ENCODE results near the gene RFX4.

Gene RFX4

GRCh38 chr12:106657488-106657887, 74.7 kb downstream of the RFX4 start:
- no peak overlapping the region for H3K14ac ChIP-seq (ENCODE audit: low read length in 2 of 2)
- 73% methylated on average over 1 of the region's 3 CpGs for WGBS
- no peak overlapping the region for H4K91ac ChIP-seq (ENCODE audit: low read length)
- no peak overlapping the region for H3K18ac ChIP-seq (ENCODE audit: low read depth in 1 of 2, low read length in 2 of 2)
- no peak overlapping the region for H2BK5ac ChIP-seq (ENCODE audit: low read depth, low read length, poor library complexity, severe bottlenecking)
- no peak overlapping the region for H3K4me3 ChIP-seq (ENCODE audit: insufficient read depth in 1 of 2, low read depth in 1 of 2, low read length in 2 of 2)
- no peaks in the 10 kb centered on the region for H3K4me1 ChIP-seq (ENCODE audit: control insufficient read depth, insufficient read depth, low read depth, low read length)
- no peak overlapping the region for H2BK120ac ChIP-seq (ENCODE audit: low read depth, low read length)
- DNase-seq, result no peak
- H3K4me2 ChIP-seq (ENCODE audit: low read length, poor library complexity, severe bottlenecking), result no peak overlapping the region
- H3K9me3 ChIP-seq (ENCODE audit: control insufficient read depth, low read length), result peaks cover 34% of the 10 kb centered on the region
- H3K23ac ChIP-seq (ENCODE audit: low read length in 2 of 2), result no peak overlapping the region
- H2AK5ac ChIP-seq (ENCODE audit: low read length, severe bottlenecking), result no peak overlapping the region
- H3K9ac ChIP-seq (ENCODE audit: low read length), result no peak overlapping the region
- no peak overlapping the region for H2AFZ ChIP-seq (ENCODE audit: low read depth, low read length)
- no peak overlapping the region for H4K8ac ChIP-seq (ENCODE audit: low read length)
- H3K27ac ChIP-seq (ENCODE audit: low read length, poor library complexity, severe bottlenecking), result no peak overlapping the region
- no peak overlapping the region for H2BK12ac ChIP-seq (ENCODE audit: low read length in 2 of 2)
- no peak overlapping the region for H3K4ac ChIP-seq (ENCODE audit: low read depth in 1 of 2, low read length in 2 of 2)
- H2BK15ac ChIP-seq (ENCODE audit: low read depth, poor library complexity, severe bottlenecking), result no peak overlapping the region
- no peaks in the 10 kb centered on the region for H3K36me3 ChIP-seq (ENCODE audit: control insufficient read depth in 1 of 2, insufficient read depth in 2 of 2, low read depth in 1 of 2, low read length in 2 of 2)
- peaks cover 8 to 23% of the 10 kb centered on the region in 2 experiments for H3K27me3 ChIP-seq (ENCODE audit: control insufficient read depth in 1 of 2, insufficient read depth in 1 of 2, low read length in 2 of 2)
- no peaks in the 10 kb centered on the region for H3K79me1 ChIP-seq (replicated peaks; ENCODE audit: low read length, poor library complexity, severe bottlenecking)

GRCh38 chr12:106663385-106663784, 80.6 kb downstream of the RFX4 start:
- H2BK5ac ChIP-seq (ENCODE audit: low read depth, low read length, poor library complexity, severe bottlenecking), result no peak overlapping the region
- no peaks in the 10 kb centered on the region for H3K4me1 ChIP-seq (ENCODE audit: control insufficient read depth, insufficient read depth, low read depth, low read length)
- H3K23ac ChIP-seq (ENCODE audit: low read length in 2 of 2), result no peak overlapping the region
- no peaks in the 10 kb centered on the region for H3K36me3 ChIP-seq (ENCODE audit: control insufficient read depth in 1 of 2, insufficient read depth in 2 of 2, low read depth in 1 of 2, low read length in 2 of 2)
- H3K79me1 ChIP-seq (replicated peaks; ENCODE audit: low read length, poor library complexity, severe bottlenecking), result no peaks in the 10 kb centered on the region
- H2AK5ac ChIP-seq (ENCODE audit: low read length, severe bottlenecking), result no peak overlapping the region
- H2AFZ ChIP-seq (ENCODE audit: low read depth, low read length), result no peak overlapping the region
- H4K91ac ChIP-seq (ENCODE audit: low read length), result no peak overlapping the region
- H3K4me2 ChIP-seq (ENCODE audit: low read length, poor library complexity, severe bottlenecking), result no peak overlapping the region
- DNase-seq, result no peak
- no peak overlapping the region for H2BK15ac ChIP-seq (ENCODE audit: low read depth, poor library complexity, severe bottlenecking)
- H2BK12ac ChIP-seq (ENCODE audit: low read length in 2 of 2), result no peak overlapping the region
- H3K18ac ChIP-seq (ENCODE audit: low read depth in 1 of 2, low read length in 2 of 2), result no peak overlapping the region
- H3K9ac ChIP-seq (ENCODE audit: low read length), result no peak overlapping the region
- no peak overlapping the region for H3K4ac ChIP-seq (ENCODE audit: low read depth in 1 of 2, low read length in 2 of 2)
- H3K27ac ChIP-seq (ENCODE audit: low read length, poor library complexity, severe bottlenecking), result no peak overlapping the region
- no peak overlapping the region for H2BK120ac ChIP-seq (ENCODE audit: low read depth, low read length)
- H3K27me3 ChIP-seq (ENCODE audit: control insufficient read depth in 1 of 2, insufficient read depth in 1 of 2, low read length in 2 of 2), result peaks cover 5 to 18% of the 10 kb centered on the region in 2 experiments
- H4K8ac ChIP-seq (ENCODE audit: low read length), result no peak overlapping the region
- no peak overlapping the region for H3K14ac ChIP-seq (ENCODE audit: low read length in 2 of 2)
- H3K4me3 ChIP-seq (ENCODE audit: insufficient read depth in 1 of 2, low read depth in 1 of 2, low read length in 2 of 2), result no peak overlapping the region
- WGBS, result 40% methylated on average over 1 of the region's 2 CpGs
- peaks cover 49% of the 10 kb centered on the region for H3K9me3 ChIP-seq (ENCODE audit: control insufficient read depth, low read length)

GRCh38 chr12:106669216-106669615, 86.4 kb downstream of the RFX4 start:
- Histone ChIP-seq H3K36me3 (ENCODE audit: control insufficient read depth in 1 of 2, insufficient read depth in 2 of 2, low read depth in 1 of 2, low read length in 2 of 2) (no peaks in the 10 kb centered on the region), H2BK15ac (ENCODE audit: low read depth, poor library complexity, severe bottlenecking) (no peak overlapping the region), H3K79me1 (replicated peaks; ENCODE audit: low read length, poor library complexity, severe bottlenecking) (no peaks in the 10 kb centered on the region), H2AK5ac (ENCODE audit: low read length, severe bottlenecking) (no peak overlapping the region), H3K14ac (ENCODE audit: low read length in 2 of 2) (no peak overlapping the region), H2BK120ac (ENCODE audit: low read depth, low read length) (no peak overlapping the region), H4K8ac (ENCODE audit: low read length) (no peak overlapping the region), H3K4me1 (ENCODE audit: control insufficient read depth, insufficient read depth, low read depth, low read length) (no peaks in the 10 kb centered on the region), H3K27ac (ENCODE audit: low read length, poor library complexity, severe bottlenecking) (no peak overlapping the region), H3K9me3 (ENCODE audit: control insufficient read depth, low read length) (peaks cover 1% of the 10 kb centered on the region), H3K9ac (ENCODE audit: low read length) (no peak overlapping the region), H3K23ac (ENCODE audit: low read length in 2 of 2) (no peak overlapping the region), H2BK12ac (ENCODE audit: low read length in 2 of 2) (no peak overlapping the region), H4K91ac (ENCODE audit: low read length) (no peak overlapping the region), H2AFZ (ENCODE audit: low read depth, low read length) (no peak overlapping the region), H3K4me2 (ENCODE audit: low read length, poor library complexity, severe bottlenecking) (no peak overlapping the region), H3K4me3 (ENCODE audit: insufficient read depth in 1 of 2, low read depth in 1 of 2, low read length in 2 of 2) (no peak overlapping the region), H3K18ac (ENCODE audit: low read depth in 1 of 2, low read length in 2 of 2) (no peak overlapping the region), H3K4ac (ENCODE audit: low read depth in 1 of 2, low read length in 2 of 2) (no peak overlapping the region), H3K27me3 (ENCODE audit: control insufficient read depth in 1 of 2, insufficient read depth in 1 of 2, low read length in 2 of 2) (peaks cover 26 to 36% of the 10 kb centered on the region in 2 experiments), H2BK5ac (ENCODE audit: low read depth, low read length, poor library complexity, severe bottlenecking) (no peak overlapping the region)
- no peak for DNase-seq
- 71% methylated on average over 3 of the region's 3 CpGs for WGBS

- Histone ChIP-seq H2BK5ac (ENCODE audit: low read depth, low read length, poor library complexity, severe bottlenecking) (no peak overlapping the region), H3K27me3 (ENCODE audit: control insufficient read depth in 1 of 2, insufficient read depth in 1 of 2, low read length in 2 of 2) (peaks cover 31 to 36% of the 10 kb centered on the region in 2 experiments), H3K27ac (ENCODE audit: low read length, poor library complexity, severe bottlenecking) (no peak overlapping the region), H3K9ac (ENCODE audit: low read length) (no peak overlapping the region), H3K4me3 (ENCODE audit: insufficient read depth in 1 of 2, low read depth in 1 of 2, low read length in 2 of 2) (no peak overlapping the region), H3K4me2 (ENCODE audit: low read length, poor library complexity, severe bottlenecking) (no peak overlapping the region), H3K36me3 (ENCODE audit: control insufficient read depth in 1 of 2, insufficient read depth in 2 of 2, low read depth in 1 of 2, low read length in 2 of 2) (no peaks in the 10 kb centered on the region), H4K91ac (ENCODE audit: low read length) (no peak overlapping the region), H2BK12ac (ENCODE audit: low read length in 2 of 2) (no peak overlapping the region), H3K23ac (ENCODE audit: low read length in 2 of 2) (no peak overlapping the region), H2AK5ac (ENCODE audit: low read length, severe bottlenecking) (no peak overlapping the region), H4K8ac (ENCODE audit: low read length) (no peak overlapping the region), H3K9me3 (ENCODE audit: control insufficient read depth, low read length) (no peaks in the 10 kb centered on the region), H3K4me1 (ENCODE audit: control insufficient read depth, insufficient read depth, low read depth, low read length) (no peaks in the 10 kb centered on the region), H3K14ac (ENCODE audit: low read length in 2 of 2) (no peak overlapping the region), H3K79me1 (replicated peaks; ENCODE audit: low read length, poor library complexity, severe bottlenecking) (no peaks in the 10 kb centered on the region), H3K18ac (ENCODE audit: low read depth in 1 of 2, low read length in 2 of 2) (no peak overlapping the region), H2AFZ (ENCODE audit: low read depth, low read length) (no peak overlapping the region), H3K4ac (ENCODE audit: low read depth in 1 of 2, low read length in 2 of 2) (no peak overlapping the region), H2BK120ac (ENCODE audit: low read depth, low read length) (no peak overlapping the region), H2BK15ac (ENCODE audit: low read depth, poor library complexity, severe bottlenecking) (no peak overlapping the region)
- no peak for DNase-seq
- WGBS, result 60% methylated on average over 3 of the region's 3 CpGs
These were observed 87.3 kb downstream of the RFX4 start for GRCh38 chr12:106670131-106670530.

Data from mesenchymal stem cell (in vitro differentiated cells and primary cell).